IMR-90 (cell line): ENCODE data around the gene ITSN1. TPM values are rescaled to one million over a fixed set of nuclear protein-coding genes. Genes with fewer than 3 reads are reported as not detected.

Experiments used
- ATAC-seq: fragments of 200-7000 bp; cut with Tn5 transposase; 2 replicates; pipeline ENCODE4 v1.9.1; 2020; ENCODE audit warnings: low read depth, mild to moderate bottlenecking, moderate library complexity
- BruUV-seq: library from RNA; stranded (reverse); fragments of 400-500 nt; replicated peaks from 2 replicates; lab custom pipeline; 2021; lab: Mats Ljungman, UMichigan
- CTCF ChIA-PET: fragments of 300-600 bp; formaldehyde crosslinking; extraction: SDS; loops from one replicate; lab custom pipeline; 2021; ENCODE audit warnings: antibody characterized with exemption; lab: Yijun Ruan, JAX
- POLR2A ChIA-PET: fragments of 300-600 bp; sonication (Branson Sonifier 250); formaldehyde crosslinking; loops from one replicate; lab custom pipeline; 2022; ENCODE audit warnings: antibody characterized with exemption; ENCODE audit not compliant: unreplicated experiment; lab: Charles Lee
- DNase-seq: peaks from one replicate; pipeline ENCODE4 v3.0.0; 2013
- H2AFZ ChIP-seq: replicated peaks from 2 replicates; pipeline ENCODE3; 2013; ENCODE audit warnings: low read length, mild to moderate bottlenecking; ENCODE audit not compliant: poor library complexity
- H2AK5ac ChIP-seq: 2 replicates; pipeline ENCODE4 v1.6.1; 2013; ENCODE audit warnings: low read depth, low read length, inconsistent platforms
- H2AK9ac ChIP-seq: replicated peaks from 2 replicates; pipeline ENCODE3; 2013; ENCODE audit warnings: mild to moderate bottlenecking, low read depth, low read length, moderate library complexity; ENCODE audit not compliant: poor library complexity
- H2BK120ac ChIP-seq: 2 replicates; pipeline ENCODE4 v1.6.1; 2013; ENCODE audit warnings: low read depth, low read length, inconsistent platforms
- H2BK15ac ChIP-seq: 3 replicates; pipeline ENCODE4 v1.6.1; 2013; ENCODE audit warnings: low read depth, low read length, inconsistent platforms
- H2BK20ac ChIP-seq: 2 replicates; pipeline ENCODE4 v1.6.1; 2013; ENCODE audit warnings: low read depth, mild to moderate bottlenecking, inconsistent platforms, low read length, moderate library complexity
- H2BK5ac ChIP-seq: 2 replicates; pipeline ENCODE4 v1.6.1; 2013; ENCODE audit warnings: mild to moderate bottlenecking, low read depth, low read length, inconsistent platforms; ENCODE audit not compliant: poor library complexity, severe bottlenecking
- H3K14ac ChIP-seq: replicated peaks from 2 replicates; pipeline ENCODE4 v1.6.1; 2013; ENCODE audit warnings: low read depth, low read length, inconsistent platforms
- H3K18ac ChIP-seq: 2 replicates; pipeline ENCODE4 v1.6.1; 2013; ENCODE audit warnings: low read depth, low read length, control low read depth
- H3K23ac ChIP-seq: 2 replicates; pipeline ENCODE4 v1.6.1; 2013; ENCODE audit warnings: low read depth, low read length, inconsistent platforms
- H3K27ac ChIP-seq: 2 replicates; pipeline ENCODE4 v1.5.1; 2013; ENCODE audit warnings: mild to moderate bottlenecking, control low read depth, low read length; ENCODE audit not compliant: insufficient read depth
- H3K27me3 ChIP-seq: 2 replicates; pipeline ENCODE4 v1.6.1; 2013; ENCODE audit warnings: low read length; ENCODE audit not compliant: control insufficient read depth, insufficient read depth
- H3K36me3 ChIP-seq: 2 replicates; pipeline ENCODE4 v1.6.1; 2013; ENCODE audit warnings: low read length, mixed read lengths; ENCODE audit not compliant: control insufficient read depth, insufficient read depth
- H3K4ac ChIP-seq: 2 replicates; pipeline ENCODE4 v1.6.1; 2013; ENCODE audit warnings: low read depth, low read length, inconsistent platforms
- H3K4me1 ChIP-seq: 2 replicates; pipeline ENCODE4 v1.6.1; 2013; ENCODE audit warnings: low read length, mixed read lengths; ENCODE audit not compliant: control insufficient read depth, insufficient read depth
- H3K4me2 ChIP-seq: 2 replicates; pipeline ENCODE4 v1.6.1; 2013; ENCODE audit warnings: low read depth, mild to moderate bottlenecking, control low read depth, low read length, moderate library complexity
- H3K4me3 ChIP-seq: 2 replicates; pipeline ENCODE4 v1.5.1; 2013; ENCODE audit warnings: low read depth, mild to moderate bottlenecking, control low read depth, low read length, moderate library complexity; ENCODE audit not compliant: insufficient read depth
- H3K56ac ChIP-seq: 2 replicates; pipeline ENCODE4 v1.6.1; 2013; ENCODE audit warnings: low read length, inconsistent platforms; ENCODE audit not compliant: insufficient read depth; ENCODE audit errors: extremely low read depth
- H3K79me1 ChIP-seq, 2 experiments: 2 replicates each; pipeline ENCODE4 v1.6.1; 2013; ENCODE audit warnings: low read length in 2 of 2, inconsistent platforms in 1 of 2, low read depth in 1 of 2
- H3K9ac ChIP-seq: 2 replicates; pipeline ENCODE4 v1.6.1; 2013; ENCODE audit warnings: low read depth, low read length, control low read depth
- H3K9me1 ChIP-seq: 2 replicates; pipeline ENCODE4 v1.6.1; 2013; ENCODE audit warnings: low read length, inconsistent platforms; ENCODE audit not compliant: insufficient read depth
- H3K9me3 ChIP-seq: 2 replicates; pipeline ENCODE4 v1.6.1; 2013; ENCODE audit warnings: low read length; ENCODE audit not compliant: control insufficient read depth, insufficient read depth
- H4K20me1 ChIP-seq: 2 replicates; pipeline ENCODE4 v1.6.1; 2013; ENCODE audit warnings: low read length, inconsistent platforms; ENCODE audit not compliant: insufficient read depth
- H4K5ac ChIP-seq: 2 replicates; pipeline ENCODE4 v1.6.1; 2013; ENCODE audit warnings: mild to moderate bottlenecking, low read depth, low read length, control low read depth
- H4K8ac ChIP-seq, 2 experiments: 2 replicates each; pipeline ENCODE4 v1.6.1; 2013; ENCODE audit warnings: low read depth in 2 of 2, low read length in 2 of 2, control low read depth in 1 of 2, inconsistent platforms in 1 of 2
- H4K91ac ChIP-seq: 2 replicates; pipeline ENCODE4 v1.6.1; 2013; ENCODE audit warnings: low read depth, low read length, inconsistent platforms; ENCODE audit not compliant: insufficient read depth
- BHLHE40 ChIP-seq: fragments of 150-350 bp; IDR thresholded peaks from 2 replicates; pipeline ENCODE4 v1.6.1; 2016; ENCODE audit warnings: mild to moderate bottlenecking, low read depth, low read length
- CEBPB ChIP-seq: IDR thresholded peaks from 2 replicates; pipeline ENCODE4 v1.6.1; 2012; ENCODE audit warnings: low read depth, low read length, improper control_type of control experiment
- CHD1 ChIP-seq: IDR thresholded peaks from 2 replicates; pipeline ENCODE4 v1.6.1; 2012; ENCODE audit warnings: low read depth, low read length, improper control_type of control experiment
- CTCF ChIP-seq: conservative IDR thresholded peaks from 2 replicates; pipeline ENCODE4 v1.5.1; 2012; ENCODE audit warnings: mild to moderate bottlenecking, low read depth, low read length, improper control_type of control experiment
- ELK1 ChIP-seq: fragments of 150-350 bp; IDR thresholded peaks from 2 replicates; pipeline ENCODE4 v1.6.1; 2016; ENCODE audit warnings: low read depth, mild to moderate bottlenecking, low read length, moderate library complexity, borderline replicate concordance
- FOS ChIP-seq: fragments of 150-350 bp; IDR thresholded peaks from 2 replicates; pipeline ENCODE4 v1.6.1; 2016; ENCODE audit warnings: low read depth, low read length
- MAFK ChIP-seq: IDR thresholded peaks from 2 replicates; pipeline ENCODE4 v1.6.1; 2012; ENCODE audit warnings: low read depth, low read length, improper control_type of control experiment
- MAZ ChIP-seq: IDR thresholded peaks from 2 replicates; pipeline ENCODE4 v1.6.1; 2012; ENCODE audit warnings: low read depth, mild to moderate bottlenecking, low read length, improper control_type of control experiment, moderate library complexity, borderline replicate concordance
- MXI1 ChIP-seq: IDR thresholded peaks from 2 replicates; pipeline ENCODE4 v1.6.1; 2012; ENCODE audit warnings: low read depth, mild to moderate bottlenecking, low read length, moderate library complexity, borderline replicate concordance
- NFE2L2 ChIP-seq: fragments of 150-350 bp; IDR thresholded peaks from 2 replicates; pipeline ENCODE4 v1.6.1; 2016; ENCODE audit warnings: low read depth, mild to moderate bottlenecking, low read length
- POLR2A ChIP-seq: IDR thresholded peaks from 2 replicates; pipeline ENCODE4 v1.6.1; 2012; ENCODE audit warnings: mild to moderate bottlenecking, low read depth, low read length
- RAD21 ChIP-seq: IDR thresholded peaks from 2 replicates; pipeline ENCODE4 v1.6.1; 2012; ENCODE audit warnings: low read length, improper control_type of control experiment
- RCOR1 ChIP-seq: IDR thresholded peaks from 2 replicates; pipeline ENCODE4 v1.6.1; 2012; ENCODE audit warnings: mild to moderate bottlenecking, low read length, improper control_type of control experiment; ENCODE audit not compliant: insufficient replicate concordance
- RFX5 ChIP-seq: IDR thresholded peaks from 2 replicates; pipeline ENCODE4 v1.8.0; 2012; ENCODE audit warnings: low read depth, mild to moderate bottlenecking, low read length, moderate library complexity
- SMC3 ChIP-seq: fragments of 150-350 bp; IDR thresholded peaks from 2 replicates; pipeline ENCODE4 v1.6.1; 2016; ENCODE audit warnings: low read depth, mild to moderate bottlenecking, antibody characterized with exemption, low read length, moderate library complexity
- USF2 ChIP-seq: fragments of 150-350 bp; IDR thresholded peaks from 2 replicates; pipeline ENCODE4 v1.6.1; 2017; ENCODE audit warnings: mild to moderate bottlenecking, antibody characterized with exemption, low read length, low read depth
- WGBS, 2 experiments: methylation state at CpG; one replicate each; pipeline versions ENCODE4 v1.1.5 to v1.1.7; 2013; ENCODE audit warnings: missing lambda C conversion rate in 2 of 2; ENCODE audit not compliant: insufficient read length in 1 of 2; ENCODE audit errors: extremely low coverage in 2 of 2; 5-methylcytosine and 5-hydroxymethylcytosine counted together
- dilution Hi-C: fragments of 300-500 bp; cut with HindIII; formaldehyde crosslinking; loops from one replicate; pipeline ENCODE4 v1.14.3; 2018; ENCODE audit warnings: low sequenced_read_pairs; ENCODE audit not compliant: unreplicated experiment
- in situ Hi-C: fragments of 300-500 bp; cut with MboI; formaldehyde crosslinking; loops from 3 replicates; pipeline ENCODE4 v1.14.3; 2019; ENCODE audit warnings: low sequenced_read_pairs, inconsistent platforms, mixed read lengths
- intact Hi-C: fragments of 100-400 bp; cut with micrococcal nuclease; formaldehyde crosslinking; loops from 2 replicates; pipeline ENCODE4 v1.10.0; 2022
- polyA plus RNA-seq, 3 experiments: library from polyadenylated mRNA; depleted of rRNA; stranded (reverse); fragments of >200 nt; gene quantifications; 2 replicates each; pipeline ENCODE4 v1.2.3, GENCODE V29; 2012; ENCODE audit warnings: low replicate concordance in 1 of 3
- total RNA-seq: library from RNA; depleted of rRNA; stranded (reverse); fragments of >200 nt; gene quantifications from 2 replicates; pipeline ENCODE4 v1.2.3, GENCODE V29; 2012

The ITSN1 gene
- total and polyA plus RNA-seq, 2 of the 4 experiments (the other 2 are of a cell fraction) = 45.4 to 62.0 TPM

GRCh38 chr21:33808715-33809367 is 166.5 kb downstream of the ITSN1 start:
- no peak for DNase-seq
- Histone ChIP-seq H3K18ac (no peak overlapping the region), H4K20me1 (no peaks in the 10 kb centered on the region), H3K4me2 (no peak overlapping the region), H3K27ac (no peak overlapping the region), H3K9me1 (peaks cover 5% of the 10 kb centered on the region; the same call in 1 of the 2 replicates), H2BK20ac (no peak overlapping the region), H3K4ac (no peak overlapping the region), H3K9me3 (no peaks in the 10 kb centered on the region), H2AK9ac (no peak overlapping the region), H4K5ac (no peak overlapping the region), H2BK15ac (no peak overlapping the region), H3K36me3 (peaks cover 3% of the 10 kb centered on the region), H4K8ac (no peak overlapping the region), H2BK120ac (no peak overlapping the region), H3K4me1 (peaks cover 2% of the 10 kb centered on the region; the same call in 1 of the 2 replicates), H3K79me1 (no peaks in the 10 kb centered on the region; a peak in 1 of 4 replicates), H2AFZ (no peak overlapping the region), H2BK5ac (no peak overlapping the region), H3K56ac (no peak overlapping the region), H3K14ac (no peak overlapping the region), H3K23ac (no peak overlapping the region), H3K4me3 (no peak overlapping the region), H4K91ac (no peak overlapping the region), H3K27me3 (no peaks in the 10 kb centered on the region), H2AK5ac (no peak overlapping the region), H3K9ac (no peak overlapping the region)
- TF ChIP-seq CEBPB (no peak), RCOR1 (no peak), MAFK (no peak), MXI1 (no peak), BHLHE40 (no peak), NFE2L2 (no peak), ELK1 (no peak), CTCF (no peak), SMC3 (no peak), RAD21 (no peak), CHD1 (no peak), POLR2A (no peak), MAZ (no peak), USF2 (no peak), FOS (no peak), RFX5 (no peak)
- CTCF ChIA-PET = no interaction called here
- BruUV-seq = no TSS peak
- in situ Hi-C loops = no loop called here
- ATAC-seq = no peak
- intact Hi-C loops = no loop called here
- WGBS, 2 experiments = no CpG with 5 or more reads among the region's 2 CpGs
- dilution Hi-C loops = no loop called here
- POLR2A ChIA-PET = no interaction called here
